GM12891 (cell line): ENCODE results near the gene HTRA3.

ENCODE experiments used
- PAX5 ChIP-seq: IDR thresholded peaks from 2 replicates; pipeline ENCODE4 v1.6.1; 2011; ENCODE audit warnings: low read length, moderate library complexity, mild to moderate bottlenecking; ENCODE audit not compliant: insufficient read depth, severe bottlenecking
- POLR2A ChIP-seq: IDR thresholded peaks from 2 replicates; pipeline ENCODE4 v1.6.1; 2011; ENCODE audit warnings: low read depth, low read length, control low read depth
- POLR2AphosphoS5 ChIP-seq: IDR thresholded peaks from 2 replicates; pipeline ENCODE4 v1.6.1; 2011; ENCODE audit warnings: low read depth, low read length, control low read depth
- SPI1 ChIP-seq: IDR thresholded peaks from 2 replicates; pipeline ENCODE4 v1.6.1; 2011; ENCODE audit warnings: low read depth, low read length, control low read depth
- TAF1 ChIP-seq: IDR thresholded peaks from 2 replicates; pipeline ENCODE4 v1.6.1; 2011; ENCODE audit warnings: low read depth, low read length, control low read depth

- no peak for TF ChIP-seq POLR2AphosphoS5
- TF ChIP-seq POLR2A = no peak
- no peak for TF ChIP-seq PAX5
- TF ChIP-seq SPI1 = no peak
- TF ChIP-seq TAF1 = no peak
Measured at GRCh38 chr4:8240211-8241041, 29.1 kb upstream of the HTRA3 start.
